HepG2 (cell line): ENCODE measurements around the gene UBE2O. TPM values are rescaled to one million over a fixed set of nuclear protein-coding genes. Genes with fewer than 3 reads are reported as not detected.

Source experiments
- ATF7 ChIP-seq, 2 experiments: fragments of 450-650 bp in 1 of 2; sonication (generic) in 1 of 2; formaldehyde crosslinking in 1 of 2; IDR thresholded peaks; 2 replicates each; pipeline versions ENCODE4 v1.4.0 to v1.6.1; 2016 to 2020; ENCODE audit warnings: antibody characterized with exemption in 1 of 2, mild to moderate bottlenecking in 1 of 2, missing genetic modification reagents in 1 of 2
- BORCS8-MEF2B ChIP-seq: sonication (generic); formaldehyde crosslinking; IDR thresholded peaks from 2 replicates; pipeline ENCODE4 v1.8.0; 2022; ENCODE audit warnings: mild to moderate bottlenecking, missing genetic modification reagents
- FOSL2 ChIP-seq: sonication (generic); formaldehyde crosslinking; IDR thresholded peaks from 2 replicates; pipeline ENCODE4 v1.4.0; 2020; ENCODE audit warnings: missing genetic modification reagents
- FOXA3 ChIP-seq: IDR thresholded peaks from 2 replicates; pipeline ENCODE4 v1.6.1; 2016; ENCODE audit warnings: missing genetic modification reagents, missing compliant biosample characterization
- FOXP4 ChIP-seq: sonication (generic); formaldehyde crosslinking; IDR thresholded peaks from 2 replicates; pipeline ENCODE4 v1.4.0; 2020; ENCODE audit warnings: missing genetic modification reagents
- GATA4 ChIP-seq: sonication (generic); IDR thresholded peaks from 2 replicates; pipeline ENCODE4 v1.6.1; 2016; ENCODE audit warnings: antibody characterized with exemption, low read depth, borderline replicate concordance
- NFE2 ChIP-seq: sonication (generic); formaldehyde crosslinking; IDR thresholded peaks from 2 replicates; pipeline ENCODE4 v1.4.0; 2020; ENCODE audit warnings: missing genetic modification reagents
- RCOR2 ChIP-seq: IDR thresholded peaks from 2 replicates; pipeline ENCODE4 v1.6.1; 2016; ENCODE audit warnings: missing biosample characterization, missing genetic modification reagents
- SRSF4 ChIP-seq: fragments of 200-400 bp; formaldehyde crosslinking; IDR thresholded peaks from one replicate; pipeline ENCODE4 v1.6.1; 2018; ENCODE audit warnings: mild to moderate bottlenecking, low read depth, low read length, moderate library complexity; ENCODE audit not compliant: poor library complexity, severe bottlenecking
- TMF1 ChIP-seq: sonication (generic); formaldehyde crosslinking; IDR thresholded peaks from 2 replicates; pipeline ENCODE4 v1.8.1; 2022; ENCODE audit warnings: low read depth, missing genetic modification reagents
- ZFP41 ChIP-seq: sonication (generic); formaldehyde crosslinking; IDR thresholded peaks from 2 replicates; pipeline ENCODE4 v1.4.0; 2020; ENCODE audit warnings: mild to moderate bottlenecking, missing genetic modification reagents, borderline replicate concordance
- ZNF101 ChIP-seq: sonication (generic); formaldehyde crosslinking; IDR thresholded peaks from 2 replicates; pipeline ENCODE4 v1.4.0; 2020; ENCODE audit warnings: mild to moderate bottlenecking, low read depth, missing genetic modification reagents, borderline replicate concordance
- ZNF547 ChIP-seq: sonication (generic); formaldehyde crosslinking; IDR thresholded peaks from 2 replicates; pipeline ENCODE4 v1.5.1; 2020; ENCODE audit warnings: mild to moderate bottlenecking, missing genetic modification reagents
- ZNF704 ChIP-seq: sonication (generic); formaldehyde crosslinking; IDR thresholded peaks from 2 replicates; pipeline ENCODE4 v1.8.1; 2023; ENCODE audit warnings: mild to moderate bottlenecking, inconsistent platforms, moderate library complexity, missing genetic modification reagents, borderline replicate concordance
- ZNF850 ChIP-seq: sonication (generic); formaldehyde crosslinking; conservative IDR thresholded peaks from 2 replicates; pipeline ENCODE4 v1.9.0; 2021; ENCODE audit warnings: mild to moderate bottlenecking, missing genetic modification reagents
- polyA plus RNA-seq, 8 experiments: library from polyadenylated mRNA; depleted of rRNA in 3 of 8; stranded (reverse) in 7 of 8; unstranded in 1 of 8; fragments of >200 nt; fragmentation: Illumina TruSeq in 4 of 8; extraction: Trizol in 4 of 8; gene quantifications; 2 replicates each; pipeline versions ENCODE4 v1.2.1 to v1.2.3, GENCODE V29; 2011 to 2016; ENCODE audit warnings: low read depth in 4 of 8, missing spikeins in 1 of 8, mixed read lengths in 1 of 8; ENCODE audit not compliant: insufficient read depth in 1 of 8
- total RNA-seq, 5 experiments: library from RNA; depleted of rRNA; stranded (reverse); fragments of >200 nt; fragmentation: Illumina TruSeq; extraction: Trizol; gene quantifications; 2 replicates each; pipeline ENCODE4 v1.2.3, GENCODE V29; 2016; ENCODE audit warnings: low read depth in 1 of 5
- TF ChIP-seq, protein P1 (sequence below): sonication (generic); formaldehyde crosslinking; IDR thresholded peaks from 2 replicates; pipeline ENCODE4 v1.5.1; 2020; ENCODE audit warnings: mild to moderate bottlenecking, missing genetic modification reagents, moderate library complexity
- TF ChIP-seq, protein P2 (sequence below), 2 experiments: sonication (generic) in 1 of 2; formaldehyde crosslinking in 1 of 2; IDR thresholded peaks; 2 replicates each; pipeline versions ENCODE4 v1.6.1 to v1.9.0; 2014 to 2022; ENCODE audit warnings: antibody characterized with exemption in 1 of 2, borderline replicate concordance in 1 of 2, inconsistent platforms in 1 of 2, low read depth in 1 of 2, missing genetic modification reagents in 1 of 2

Gene UBE2O
- total and polyA plus RNA-seq, 2 of the 13 experiments (the other 11 are each of a cell fraction or from before 2014, with no cell fraction given): 21.5 to 23.5 TPM

- TF ChIP-seq, protein P1, sequence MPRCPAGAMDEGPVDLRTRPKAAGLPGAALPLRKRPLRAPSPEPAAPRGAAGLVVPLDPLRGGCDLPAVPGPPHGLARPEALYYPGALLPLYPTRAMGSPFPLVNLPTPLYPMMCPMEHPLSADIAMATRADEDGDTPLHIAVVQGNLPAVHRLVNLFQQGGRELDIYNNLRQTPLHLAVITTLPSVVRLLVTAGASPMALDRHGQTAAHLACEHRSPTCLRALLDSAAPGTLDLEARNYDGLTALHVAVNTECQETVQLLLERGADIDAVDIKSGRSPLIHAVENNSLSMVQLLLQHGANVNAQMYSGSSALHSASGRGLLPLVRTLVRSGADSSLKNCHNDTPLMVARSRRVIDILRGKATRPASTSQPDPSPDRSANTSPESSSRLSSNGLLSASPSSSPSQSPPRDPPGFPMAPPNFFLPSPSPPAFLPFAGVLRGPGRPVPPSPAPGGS (CRISPR knock-in tag): peak; percentile 74; the same call in 1 of the 2 replicates
- no peak; the same call in 1 of the 2 replicates for TF ChIP-seq ZFP41 (CRISPR knock-in tag)
- TF ChIP-seq RCOR2 (CRISPR knock-in tag): no peak
- TF ChIP-seq NFE2 (CRISPR knock-in tag): no peak
- TF ChIP-seq, protein P2, sequence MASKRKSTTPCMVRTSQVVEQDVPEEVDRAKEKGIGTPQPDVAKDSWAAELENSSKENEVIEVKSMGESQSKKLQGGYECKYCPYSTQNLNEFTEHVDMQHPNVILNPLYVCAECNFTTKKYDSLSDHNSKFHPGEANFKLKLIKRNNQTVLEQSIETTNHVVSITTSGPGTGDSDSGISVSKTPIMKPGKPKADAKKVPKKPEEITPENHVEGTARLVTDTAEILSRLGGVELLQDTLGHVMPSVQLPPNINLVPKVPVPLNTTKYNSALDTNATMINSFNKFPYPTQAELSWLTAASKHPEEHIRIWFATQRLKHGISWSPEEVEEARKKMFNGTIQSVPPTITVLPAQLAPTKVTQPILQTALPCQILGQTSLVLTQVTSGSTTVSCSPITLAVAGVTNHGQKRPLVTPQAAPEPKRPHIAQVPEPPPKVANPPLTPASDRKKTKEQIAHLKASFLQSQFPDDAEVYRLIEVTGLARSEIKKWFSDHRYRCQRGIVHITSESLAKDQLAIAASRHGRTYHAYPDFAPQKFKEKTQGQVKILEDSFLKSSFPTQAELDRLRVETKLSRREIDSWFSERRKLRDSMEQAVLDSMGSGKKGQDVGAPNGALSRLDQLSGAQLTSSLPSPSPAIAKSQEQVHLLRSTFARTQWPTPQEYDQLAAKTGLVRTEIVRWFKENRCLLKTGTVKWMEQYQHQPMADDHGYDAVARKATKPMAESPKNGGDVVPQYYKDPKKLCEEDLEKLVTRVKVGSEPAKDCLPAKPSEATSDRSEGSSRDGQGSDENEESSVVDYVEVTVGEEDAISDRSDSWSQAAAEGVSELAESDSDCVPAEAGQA (IDR thresholded peaks at IDR 0.05; ENCODE audit: low read depth): no peak
- TF ChIP-seq, protein P2 (CRISPR knock-in tag; IDR thresholded peaks at IDR 0.05; ENCODE audit: borderline replicate concordance): no peak; the same call in 1 of the 2 replicates
- TF ChIP-seq ZNF850 (CRISPR knock-in tag): no peak
- peak; percentile 68; the same call in 1 of the 2 replicates for TF ChIP-seq BORCS8-MEF2B (CRISPR knock-in tag)
- 0 out of 2 replicates have a peak, but pooled peaks have one; percentile 83 for TF ChIP-seq ZNF704 (CRISPR knock-in tag)
- TF ChIP-seq ZNF547 (CRISPR knock-in tag): peak; percentile 47; the same call in 1 of the 2 replicates
- no peak; the same call in 1 of the 2 replicates for TF ChIP-seq TMF1
- peak; percentile 49 for TF ChIP-seq SRSF4
- TF ChIP-seq GATA4: 0 out of 2 replicates have a peak, but pooled peaks have one; percentile 31
- TF ChIP-seq FOSL2 (CRISPR knock-in tag): no peak
- no peak for TF ChIP-seq ZNF101 (CRISPR knock-in tag)
- no peak for TF ChIP-seq FOXP4 (CRISPR knock-in tag)
- no peak for TF ChIP-seq ATF7 (IDR thresholded peaks at IDR 0.05)
- TF ChIP-seq ATF7 (CRISPR knock-in tag; IDR thresholded peaks at IDR 0.05): peak; percentile 63; the same call in 1 of the 2 replicates
- 0 out of 2 replicates have a peak, but pooled peaks have one; percentile 34 for TF ChIP-seq FOXA3 (CRISPR knock-in tag)
These were observed 68.5 kb downstream of the UBE2O start, which contains the start of gene SPHK1 (continued) for GRCh38 chr17:76384222-76384986.
